ENCODE results near the gene RHBG.

GRCh38 chr1:156392452-156392853, 23.4 kb downstream of the RHBG start:
- TF ChIP-seq POLR2A (IDR thresholded peaks at IDR 0.05; ENCODE audit: low read length) (no peak), GATA1 (IDR thresholded peaks at IDR 0.05; ENCODE audit: low read depth, low read length) (no peak)

Data from erythroblast (primary cell).